GM19239 (cell line): Measurements from ENCODE around the gene MRNIP.

Experiments
- DNase-seq: peaks from one replicate; pipeline ENCODE4 v3.0.0; 2011; ENCODE audit warnings: low spot score; ENCODE audit not compliant: insufficient read length
- FAIRE-seq: peaks from 2 replicates; lab custom pipeline; 2011; peaks lifted over from hg19 to GRCh38; lab: Jason Lieb, UNC

The MRNIP gene

GRCh38 chr5:179812135-179812825, 46.3 kb downstream of the MRNIP start:
- no peak for FAIRE-seq
- DNase-seq, result no peak

GRCh38 chr5:179806250-179807048, 52.2 kb downstream of the MRNIP start, which contains the start of gene MGAT4B:
MGAT4B (minus strand) TSS chr5:179806866; CDS start chr5:179806583, 283 bp downstream.
- FAIRE-seq (peak; percentile 23), DNase-seq (peak; percentile 97)

- DNase-seq (peak; percentile 83), FAIRE-seq (no peak)
These were observed 52.9 kb downstream of the MRNIP start for GRCh38 chr5:179805529-179806249.

GRCh38 chr5:179805070-179805528, 53.5 kb downstream of the MRNIP start:
- FAIRE-seq (no peak), DNase-seq (no peak)

GRCh38 chr5:179804555-179804947, 54.1 kb downstream of the MRNIP start:
- DNase-seq, result no peak
- no peak for FAIRE-seq

- FAIRE-seq, result no peak
- no peak for DNase-seq
These were observed 54.7 kb downstream of the MRNIP start for GRCh38 chr5:179803651-179804554.

- DNase-seq (no peak), FAIRE-seq (no peak)
These were observed 55.6 kb downstream of the MRNIP start for GRCh38 chr5:179802950-179803562.

- DNase-seq (no peak), FAIRE-seq (no peak)
These were observed 56.3 kb downstream of the MRNIP start for GRCh38 chr5:179802207-179802883.

GRCh38 chr5:179801304-179802206, 57.1 kb downstream of the MRNIP start:
- FAIRE-seq (peak; percentile 51), DNase-seq (peak; percentile 96)

- FAIRE-seq (no peak), DNase-seq (no peak)
These were observed 57.9 kb downstream of the MRNIP start for GRCh38 chr5:179800696-179801201.

GRCh38 chr5:179800071-179800695, 58.4 kb downstream of the MRNIP start:
- FAIRE-seq, result no peak

GRCh38 chr5:179799644-179799973, 59.0 kb downstream of the MRNIP start:
- FAIRE-seq (no peak), DNase-seq (no peak)

More at GRCh38 chr5:179800071-179800695, 58.4 kb downstream of the MRNIP start:
- DNase-seq, result no peak

- DNase-seq (no peak), FAIRE-seq (no peak)
These were observed 59.6 kb downstream of the MRNIP start for GRCh38 chr5:179798771-179799643.

- FAIRE-seq (no peak), DNase-seq (no peak)
These were observed 60.4 kb downstream of the MRNIP start for GRCh38 chr5:179798144-179798770.

GRCh38 chr5:179797741-179798140, 60.9 kb downstream of the MRNIP start:
- DNase-seq (no peak), FAIRE-seq (no peak)
